HG03175 (cell line): ENCODE results near the gene AMELY.
"Not testable (repeated sequence)": the region's sequence is repeated elsewhere in the genome, so short reads cannot be mapped to it uniquely, and the experiment has no call there.

Experiments used
- ATAC-seq: cut with Tn5 transposase; IDR thresholded peaks from one replicate; pipeline ENCODE4 v1.9.1; 2021; ENCODE audit warnings: mild to moderate bottlenecking, moderate library complexity; ENCODE audit not compliant: unreplicated experiment

Gene AMELY, protein sequence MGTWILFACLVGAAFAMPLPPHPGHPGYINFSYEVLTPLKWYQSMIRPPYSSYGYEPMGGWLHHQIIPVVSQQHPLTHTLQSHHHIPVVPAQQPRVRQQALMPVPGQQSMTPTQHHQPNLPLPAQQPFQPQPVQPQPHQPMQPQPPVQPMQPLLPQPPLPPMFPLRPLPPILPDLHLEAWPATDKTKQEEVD

DNA sequence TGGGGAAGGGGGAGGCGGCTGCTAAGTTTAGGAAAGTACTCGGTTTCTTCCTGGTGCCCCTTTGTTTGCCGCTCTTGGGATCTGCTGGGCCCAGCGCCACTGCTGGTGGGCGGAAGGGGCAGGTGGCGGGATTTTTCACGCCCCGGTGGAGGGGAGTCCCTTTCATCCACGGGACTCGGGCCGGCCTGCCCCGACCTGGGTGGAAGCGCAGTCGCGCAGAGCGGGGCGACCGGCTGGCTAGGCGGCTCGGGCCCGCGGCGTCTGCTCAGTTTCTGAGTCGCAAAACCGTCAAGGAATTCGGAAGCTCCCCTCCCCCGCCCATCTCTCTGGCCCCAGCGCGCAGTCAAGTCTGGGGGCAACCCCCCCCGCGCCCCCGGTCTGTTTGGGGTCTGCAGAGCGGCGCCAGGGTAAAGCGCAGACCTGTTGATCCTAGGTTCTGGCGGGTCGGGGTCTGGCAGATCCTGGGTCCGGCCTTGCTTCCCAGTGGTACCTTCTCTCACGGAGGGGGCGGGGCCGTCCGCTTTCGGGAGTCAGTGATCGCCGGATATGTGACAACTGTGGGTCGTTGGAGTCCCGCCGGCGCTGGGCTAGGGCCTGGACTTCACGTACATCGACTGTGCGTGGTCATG lies at the start of gene AMELY:
Gene AMELY (minus strand): TSS at position 500 of the 629 bp plus-strand sequence. CDS start 39,144 bp downstream, outside the sequence.
- ATAC-seq = no peak

- ATAC-seq = no peak
Measured at GRCh38 chrY:6949947-6950346, 38.4 kb upstream of the AMELY start.

DNA sequence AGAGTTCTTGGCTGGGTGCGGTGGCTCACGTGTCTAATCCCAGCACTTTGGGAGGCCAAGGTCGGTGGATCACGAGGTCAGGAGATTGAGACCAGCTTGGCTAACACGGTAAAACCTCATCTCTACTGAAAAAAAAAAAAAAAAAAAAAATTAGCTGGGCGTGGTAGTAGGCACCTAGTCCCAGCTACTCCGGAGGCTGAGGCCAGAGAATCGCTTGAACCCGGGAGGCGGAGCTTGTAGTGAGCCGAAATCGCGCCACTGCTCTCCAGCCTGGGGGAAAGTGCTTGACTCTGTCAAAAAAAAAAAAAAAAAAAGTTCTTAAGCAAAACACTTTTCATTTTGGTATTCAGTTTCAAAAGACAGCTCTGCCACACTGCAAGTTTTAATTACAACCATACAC lies 36.8 kb upstream of the AMELY start:
- ATAC-seq = no peak

DNA sequence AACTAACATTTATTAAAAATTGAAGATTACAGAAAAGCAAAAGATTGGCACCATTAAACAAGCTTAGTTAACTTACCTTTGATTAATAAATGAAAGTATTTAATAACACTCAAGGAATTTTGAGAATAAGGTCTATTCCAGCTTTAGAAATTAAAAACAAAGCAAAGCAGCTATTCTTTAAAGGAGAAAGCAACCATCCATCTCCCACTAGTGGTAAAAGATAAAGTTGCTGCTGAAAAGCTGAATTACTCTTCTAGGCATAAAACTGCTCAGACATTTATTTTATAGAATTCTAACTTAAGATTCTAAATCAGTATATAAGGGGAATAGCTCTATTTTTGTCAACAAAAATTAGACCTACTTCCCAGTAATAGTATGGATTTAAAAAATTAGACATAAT lies 36.1 kb upstream of the AMELY start:
- no peak for ATAC-seq

DNA sequence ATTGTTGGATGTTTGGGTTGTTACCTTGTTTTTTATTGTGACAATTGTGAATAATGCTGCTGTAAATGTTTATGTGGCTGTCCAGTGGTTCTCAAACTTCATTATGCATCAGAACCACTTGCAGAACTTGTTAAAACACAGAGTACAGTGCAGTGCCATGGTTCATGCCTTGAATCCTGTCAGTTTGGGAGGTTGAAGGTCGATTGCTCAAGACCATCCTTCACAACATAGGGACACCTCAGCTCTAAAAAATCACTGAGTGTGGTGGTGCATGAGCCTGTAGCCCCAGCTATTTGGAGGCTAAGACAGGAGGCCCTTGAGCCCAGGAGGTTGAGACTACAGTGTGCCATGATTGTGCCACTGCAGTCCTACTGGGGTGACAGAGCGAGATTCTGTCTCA lies 23.9 kb upstream of the AMELY start:
- no peak for ATAC-seq

DNA sequence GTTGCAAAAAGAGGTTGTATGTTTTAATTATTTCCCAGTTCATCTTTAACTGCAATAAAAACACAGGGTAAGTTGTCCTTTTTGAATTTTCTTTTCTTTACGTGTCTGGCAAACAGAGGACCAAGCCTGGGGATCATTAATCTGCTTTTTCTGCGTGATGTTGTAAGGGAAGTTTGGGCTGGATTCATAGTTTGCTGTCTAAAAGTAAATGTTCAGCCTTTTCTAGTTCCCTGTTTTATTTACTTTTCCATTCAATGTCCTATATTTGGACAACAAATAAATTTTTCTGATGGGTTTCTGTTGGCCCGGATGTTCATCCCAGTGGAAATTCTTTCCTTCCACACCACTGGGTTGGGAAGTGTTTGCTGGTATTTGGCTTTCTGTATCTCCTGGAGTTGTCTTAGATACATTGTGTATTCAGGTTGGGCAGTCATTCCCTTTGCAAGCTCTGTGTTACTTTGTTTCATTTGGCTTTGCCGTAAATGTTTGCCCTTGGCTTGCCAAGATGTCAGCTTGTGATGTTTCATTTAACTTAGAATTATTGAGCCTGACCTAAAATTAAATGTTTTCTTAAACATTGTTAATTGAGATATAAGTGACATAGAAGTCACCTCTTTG lies 20.3 kb upstream of the AMELY start:
- no peak for ATAC-seq

DNA sequence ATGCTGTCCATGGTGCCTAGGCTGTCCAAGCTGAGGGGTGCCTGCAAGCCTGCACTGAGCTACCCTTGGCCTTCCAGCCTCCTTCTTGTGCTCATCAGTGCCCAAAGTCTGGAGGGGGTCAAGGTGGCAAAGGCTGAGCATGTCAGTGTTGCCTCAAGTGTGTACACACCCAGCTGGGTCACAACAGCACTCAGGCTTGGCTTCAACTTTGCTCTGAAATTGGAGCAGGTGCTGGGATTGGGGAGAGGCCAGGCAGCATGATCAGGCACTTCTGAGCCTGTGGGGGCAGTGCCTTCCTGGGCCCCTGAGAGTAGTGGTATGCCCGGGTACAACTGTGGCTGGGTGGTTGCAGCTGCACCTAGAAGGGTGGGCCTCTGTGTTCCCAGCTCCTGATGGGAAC lies 17.7 kb upstream of the AMELY start:
- ATAC-seq = no peak

GRCh38 chrY:6928265-6928664 lies 16.7 kb upstream of the AMELY start:
- no peak for ATAC-seq

GRCh38 chrY:6921061-6921460 lies 9.5 kb upstream of the AMELY start:
- no peak for ATAC-seq

GRCh38 chrY:6913362-6913761 lies 1.8 kb upstream of the AMELY start:
- no peak for ATAC-seq

GRCh38 chrY:6910372-6911252 lies 940 bp downstream of the AMELY start, which contains the start of gene TBL1Y:
TSS of gene TBL1Y (plus strand) at chrY:6910697. CDS start at chrY:7025085, 114,388 bp downstream.
- no peak for ATAC-seq

DNA sequence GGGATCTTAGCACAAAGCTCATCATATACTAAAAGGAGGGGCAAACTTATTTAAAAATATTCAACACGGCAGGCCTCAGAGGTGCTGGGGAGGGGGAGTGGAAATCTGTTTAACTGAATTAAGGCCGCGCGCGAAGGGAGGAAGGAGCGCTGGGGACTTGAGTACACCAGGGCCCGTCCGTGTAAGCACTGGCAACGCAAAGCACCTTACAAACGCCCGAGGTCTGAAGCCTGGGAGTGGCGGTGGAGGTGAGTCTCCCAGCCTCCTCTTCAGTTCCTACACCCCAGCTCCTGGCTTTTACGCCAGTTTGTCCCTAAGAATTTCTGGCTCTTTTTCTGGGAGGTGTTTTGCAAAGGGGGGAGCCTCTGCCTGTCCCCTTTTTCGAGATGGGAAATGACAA lies 1.7 kb downstream of the AMELY start:
- ATAC-seq = no peak

- ATAC-seq = no peak
Measured at GRCh38 chrY:6909118-6909521, 2.4 kb downstream of the AMELY start.

- not testable (repeated sequence) for ATAC-seq
Measured at GRCh38 chrY:6908021-6908420, 3.5 kb downstream of the AMELY start.

- no peak for ATAC-seq
Measured at GRCh38 chrY:6907591-6907990, 4.0 kb downstream of the AMELY start.

DNA sequence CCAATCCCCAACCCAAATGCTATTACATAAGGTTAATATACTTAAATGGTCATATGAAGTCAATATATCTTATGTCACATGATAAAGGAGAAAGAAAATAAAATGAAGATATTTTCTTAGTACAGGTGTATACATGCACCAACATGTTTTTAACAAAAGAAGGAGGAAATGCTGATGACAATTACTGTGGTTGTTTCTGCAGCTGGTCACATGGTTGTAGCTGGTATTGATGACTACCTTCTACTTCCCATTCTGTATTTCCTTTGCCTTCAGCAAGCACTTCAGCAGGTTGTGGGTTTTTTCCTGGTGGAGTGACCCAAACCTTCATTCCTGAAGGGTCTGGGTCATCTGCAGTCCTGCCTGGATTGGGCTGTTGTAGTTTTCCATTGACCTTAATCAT lies 9.4 kb downstream of the AMELY start:
- ATAC-seq = not testable (repeated sequence)

- ATAC-seq = no peak
Measured at GRCh38 chrY:6895236-6895635, 16.3 kb downstream of the AMELY start.

- no peak for ATAC-seq
Measured at GRCh38 chrY:6894496-6894895, 17.1 kb downstream of the AMELY start.

DNA sequence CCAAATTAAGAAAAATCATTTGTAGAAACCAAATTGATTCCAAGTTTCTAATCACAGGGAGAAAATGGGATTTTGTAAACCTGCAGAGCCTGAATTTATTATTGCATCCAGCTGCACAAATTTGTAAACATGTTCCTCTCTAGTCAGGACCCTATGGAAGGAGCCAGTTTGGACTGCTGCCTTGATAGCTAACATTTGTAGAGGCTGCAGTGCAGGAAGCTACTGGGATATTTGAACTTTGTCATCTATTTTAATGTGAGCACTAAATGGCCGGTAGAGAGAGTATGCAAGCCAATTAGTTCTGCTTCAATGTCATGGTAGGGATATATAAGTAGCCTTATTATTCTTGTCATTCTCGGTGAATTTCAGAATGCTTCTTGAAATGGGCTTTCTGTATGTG lies 62.2 kb downstream of the AMELY start:
- no peak for ATAC-seq

DNA sequence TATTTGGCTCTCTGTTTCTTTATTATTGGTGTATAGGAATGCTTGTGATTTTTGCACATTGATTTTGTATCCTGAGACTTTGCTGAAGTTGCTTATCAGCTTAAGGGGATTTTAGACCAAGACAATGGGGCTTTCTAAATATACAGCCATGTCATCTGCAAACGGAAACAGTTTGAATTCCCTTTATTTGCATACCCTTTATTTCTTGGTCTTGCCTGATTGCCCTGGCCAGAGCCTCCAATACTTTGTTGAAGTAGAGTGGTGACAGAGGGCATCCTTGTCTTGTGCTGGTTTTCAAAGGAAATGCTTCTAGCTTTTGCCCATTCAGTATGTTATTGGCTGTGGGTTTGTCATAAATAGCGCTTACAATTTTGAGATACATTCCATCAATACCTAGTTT lies 68.9 kb downstream of the AMELY start:
- not testable (repeated sequence) for ATAC-seq
